Left ventricle myocardium inferior (tissue), 1 donor: ENCODE results near the gene MTERF4. TPM values are rescaled to one million over a fixed set of nuclear protein-coding genes. Genes with fewer than 3 reads are reported as not detected.

Source experiments
- DNase-seq: peaks from one replicate; pipeline ENCODE4 v3.0.0-alpha.2; 2020
- H3K27ac ChIP-seq: fragments of 200-600 bp; replicated peaks from 2 replicates; pipeline ENCODE4 v1.8.0; 2021
- H3K27me3 ChIP-seq: fragments of 200-600 bp; 2 replicates; pipeline ENCODE4 v1.8.0; 2021; ENCODE audit warnings: low read depth
- H3K36me3 ChIP-seq: fragments of 200-600 bp; 2 replicates; pipeline ENCODE4 v1.8.0; 2021
- H3K4me1 ChIP-seq: fragments of 200-600 bp; 2 replicates; pipeline ENCODE4 v1.8.0; 2021
- H3K4me3 ChIP-seq: fragments of 200-600 bp; 2 replicates; pipeline ENCODE4 v1.8.0; 2021; ENCODE audit warnings: mild to moderate bottlenecking, moderate library complexity
- H3K9me3 ChIP-seq: fragments of 200-600 bp; replicated peaks from 2 replicates; pipeline ENCODE4 v1.8.0; 2021
- intact Hi-C: fragments of 100-400 bp; cut with micrococcal nuclease; formaldehyde crosslinking; loops from one replicate; pipeline ENCODE4 v1.11.0; 2022
- total RNA-seq: library from RNA; stranded (reverse); fragmentation: NEBNext Ultra II Directional; extraction: Animal tissue kit (Norgen Biotek cat#: 25700); gene quantifications from one replicate; pipeline ENCODE4 v1.2.1, GENCODE V29; 2021
- TF ChIP-seq, protein P1 (sequence below): fragments of 200-600 bp; IDR thresholded peaks from 2 replicates; pipeline ENCODE4 v1.8.0; 2021; ENCODE audit warnings: antibody characterized with exemption, mild to moderate bottlenecking, borderline replicate concordance
- donor health status: DM: no; HTN: yes; CAD: no; lungs with severe emphysema.

MTERF4 gene
- total RNA-seq, 1 donor from 2014 or later = 19.5 TPM

DNA sequence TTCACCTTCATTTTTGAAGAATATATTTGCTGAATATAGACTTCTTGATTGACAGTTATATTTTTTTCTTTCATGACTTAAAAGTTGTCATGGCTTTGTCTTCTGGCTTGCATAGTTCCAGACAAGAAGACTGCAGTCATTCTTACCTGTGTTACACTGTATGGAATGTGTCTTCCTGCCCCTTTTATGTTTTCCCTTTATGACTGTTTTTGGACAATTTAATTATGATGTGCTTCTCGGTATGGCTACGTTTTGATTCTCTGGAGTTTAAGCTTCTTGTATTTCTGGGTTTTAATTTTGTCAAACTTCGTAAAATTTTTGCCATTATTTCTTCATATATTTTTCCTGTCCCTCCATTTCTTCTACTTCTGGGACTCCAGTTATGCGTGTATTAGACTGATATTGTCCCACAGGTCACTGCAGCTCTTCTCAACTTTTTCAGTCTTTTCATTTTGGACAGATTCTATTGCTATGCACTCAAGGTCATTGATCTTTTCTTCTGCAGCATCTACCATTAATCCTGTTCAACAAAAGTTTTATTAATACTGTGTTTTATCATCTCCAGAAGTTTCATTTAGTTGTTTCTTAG is 17.1 kb downstream of the MTERF4 start:
- intact Hi-C loops = no loop called here

GRCh38 chr2:241083091-241083415 is 19.0 kb downstream of the MTERF4 start:
- no peaks in the 10 kb centered on the region for H3K9me3 ChIP-seq
- H3K36me3 ChIP-seq = peaks cover 34% of the 10 kb centered on the region
- H3K4me3 ChIP-seq = no peak overlapping the region
- no peaks in the 10 kb centered on the region for H3K27me3 ChIP-seq
- intact Hi-C loops = no loop called here
- peaks cover 10% of the 10 kb centered on the region for H3K4me1 ChIP-seq
- DNase-seq = no peak
- TF ChIP-seq, protein P1, sequence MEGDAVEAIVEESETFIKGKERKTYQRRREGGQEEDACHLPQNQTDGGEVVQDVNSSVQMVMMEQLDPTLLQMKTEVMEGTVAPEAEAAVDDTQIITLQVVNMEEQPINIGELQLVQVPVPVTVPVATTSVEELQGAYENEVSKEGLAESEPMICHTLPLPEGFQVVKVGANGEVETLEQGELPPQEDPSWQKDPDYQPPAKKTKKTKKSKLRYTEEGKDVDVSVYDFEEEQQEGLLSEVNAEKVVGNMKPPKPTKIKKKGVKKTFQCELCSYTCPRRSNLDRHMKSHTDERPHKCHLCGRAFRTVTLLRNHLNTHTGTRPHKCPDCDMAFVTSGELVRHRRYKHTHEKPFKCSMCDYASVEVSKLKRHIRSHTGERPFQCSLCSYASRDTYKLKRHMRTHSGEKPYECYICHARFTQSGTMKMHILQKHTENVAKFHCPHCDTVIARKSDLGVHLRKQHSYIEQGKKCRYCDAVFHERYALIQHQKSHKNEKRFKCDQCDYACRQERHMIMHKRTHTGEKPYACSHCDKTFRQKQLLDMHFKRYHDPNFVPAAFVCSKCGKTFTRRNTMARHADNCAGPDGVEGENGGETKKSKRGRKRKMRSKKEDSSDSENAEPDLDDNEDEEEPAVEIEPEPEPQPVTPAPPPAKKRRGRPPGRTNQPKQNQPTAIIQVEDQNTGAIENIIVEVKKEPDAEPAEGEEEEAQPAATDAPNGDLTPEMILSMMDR = no peak
- no peak overlapping the region for H3K27ac ChIP-seq

More for the DNA sequence above, 17.1 kb downstream of the MTERF4 start:
- H3K27me3 ChIP-seq = no peaks in the 10 kb centered on the region
- no peak overlapping the region for H3K4me3 ChIP-seq
- H3K9me3 ChIP-seq = no peaks in the 10 kb centered on the region
- H3K36me3 ChIP-seq = peaks cover 53% of the 10 kb centered on the region
- H3K4me1 ChIP-seq = peaks cover 10% of the 10 kb centered on the region
- TF ChIP-seq, protein P1 = no peak
- no peak for DNase-seq
- no peak overlapping the region for H3K27ac ChIP-seq

GRCh38 chr2:241082341-241083090 is 19.6 kb downstream of the MTERF4 start:
- no peak overlapping the region for H3K4me3 ChIP-seq
- DNase-seq = no peak
- H3K27ac ChIP-seq = no peak overlapping the region
- H3K9me3 ChIP-seq = no peaks in the 10 kb centered on the region
- H3K4me1 ChIP-seq = peaks cover 10% of the 10 kb centered on the region
- no peaks in the 10 kb centered on the region for H3K27me3 ChIP-seq
- H3K36me3 ChIP-seq = peaks cover 29% of the 10 kb centered on the region
- TF ChIP-seq, protein P1 = no peak
- intact Hi-C loops = no loop called here

- Histone ChIP-seq H3K4me3 (no peak overlapping the region), H3K4me1 (peaks cover 10% of the 10 kb centered on the region), H3K27ac (no peak overlapping the region), H3K36me3 (peaks cover 22% of the 10 kb centered on the region), H3K27me3 (no peaks in the 10 kb centered on the region), H3K9me3 (no peaks in the 10 kb centered on the region)
- no peak for DNase-seq
- intact Hi-C loops = no loop called here
- TF ChIP-seq, protein P1 = no peak
Measured at GRCh38 chr2:241081643-241082340, 20.3 kb downstream of the MTERF4 start.

DNA sequence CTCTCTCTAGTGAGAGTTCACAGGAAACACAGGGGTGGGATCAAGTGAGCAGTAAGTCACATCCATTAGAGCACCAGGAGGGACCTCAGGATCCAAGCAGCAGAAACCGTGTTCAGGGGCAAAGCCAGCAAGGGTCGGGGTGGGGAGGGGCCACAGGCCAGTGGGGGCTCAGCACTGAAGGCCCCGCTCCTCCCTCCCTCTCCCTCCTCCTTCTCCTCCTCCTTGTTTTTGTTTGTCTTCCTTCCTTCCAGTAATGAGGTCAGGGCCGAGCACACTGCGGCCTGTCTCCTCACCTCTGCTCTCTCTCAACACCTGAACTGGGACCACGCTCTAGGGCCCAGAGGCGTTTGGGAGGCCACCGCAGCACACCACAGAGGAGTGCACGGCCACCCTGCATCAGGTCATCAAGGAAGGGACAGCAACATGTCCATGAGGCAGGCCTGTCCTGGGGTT is 20.9 kb downstream of the MTERF4 start:
- Histone ChIP-seq H3K4me1 (peaks cover 10% of the 10 kb centered on the region), H3K27ac (no peak overlapping the region), H3K27me3 (no peaks in the 10 kb centered on the region), H3K9me3 (no peaks in the 10 kb centered on the region), H3K36me3 (peaks cover 16% of the 10 kb centered on the region), H3K4me3 (no peak overlapping the region)
- intact Hi-C loops = no loop called here
- TF ChIP-seq, protein P1 = no peak
- no peak for DNase-seq
